CD4-positive, alpha-beta T cell treated with Interleukin-17A for 1 hour (primary cell): ENCODE measurements around the gene ATP10A.

Experiments used
- DNase-seq: peaks from one replicate; pipeline ENCODE4 v3.0.0-alpha.2; 2020

Gene ATP10A

GRCh38 chr15:25715536-25716413, 147.4 kb downstream of the ATP10A start:
- no peak for DNase-seq

- DNase-seq: no peak
Observed at GRCh38 chr15:25714538-25714840, 148.6 kb downstream of the ATP10A start.

- no peak for DNase-seq
Observed at GRCh38 chr15:25713736-25714537, 149.2 kb downstream of the ATP10A start.

- DNase-seq: no peak
Observed at GRCh38 chr15:25712961-25713355, 150.2 kb downstream of the ATP10A start.

GRCh38 chr15:25712192-25712960, 150.8 kb downstream of the ATP10A start:
- no peak for DNase-seq

GRCh38 chr15:25711691-25712090, 151.4 kb downstream of the ATP10A start:
- no peak for DNase-seq

GRCh38 chr15:25711164-25711563, 152.0 kb downstream of the ATP10A start:
- DNase-seq: no peak

- DNase-seq: peak; percentile 26
Observed at GRCh38 chr15:25710184-25710583, 152.9 kb downstream of the ATP10A start.

GRCh38 chr15:25709437-25710159, 153.5 kb downstream of the ATP10A start:
- DNase-seq: no peak

- DNase-seq: no peak
Observed at GRCh38 chr15:25708391-25708790, 154.7 kb downstream of the ATP10A start.

GRCh38 chr15:25707656-25708365, 155.3 kb downstream of the ATP10A start:
- no peak for DNase-seq

GRCh38 chr15:25706176-25706955, 156.8 kb downstream of the ATP10A start:
- no peak for DNase-seq

GRCh38 chr15:25705433-25706115, 157.6 kb downstream of the ATP10A start:
- no peak for DNase-seq

- no peak for DNase-seq
Observed at GRCh38 chr15:25703726-25704125, 159.4 kb downstream of the ATP10A start.

GRCh38 chr15:25701721-25702465, 161.2 kb downstream of the ATP10A start:
- no peak for DNase-seq

- no peak for DNase-seq
Observed at GRCh38 chr15:25700916-25701315, 162.2 kb downstream of the ATP10A start.

GRCh38 chr15:25697586-25697985, 165.5 kb downstream of the ATP10A start:
- no peak for DNase-seq

GRCh38 chr15:25695875-25696760, 167.0 kb downstream of the ATP10A start:
- DNase-seq: no peak

- no peak for DNase-seq
Observed at GRCh38 chr15:25694823-25695312, 168.3 kb downstream of the ATP10A start.
